GM12864 (cell line): Measurements from ENCODE around the gene ZNF100.
"Not testable (repeated sequence)": the region's sequence is repeated elsewhere in the genome, so short reads cannot be mapped to it uniquely, and the experiment has no call there.

ENCODE experiments used
- DNase-seq: peaks from one replicate; pipeline ENCODE4 v3.0.0-alpha.2; 2011; ENCODE audit warnings: low read depth
- H3K4me3 ChIP-seq: 2 replicates; pipeline ENCODE4 v1.5.1; 2011; ENCODE audit warnings: mild to moderate bottlenecking, low read depth, low read length, control low read depth
- CTCF ChIP-seq: IDR thresholded peaks from 2 replicates; pipeline ENCODE4 v1.5.1; 2011; ENCODE audit warnings: low read depth, mild to moderate bottlenecking, moderate library complexity, low read length, control low read depth, inconsistent platforms; ENCODE audit errors: missing control alignments

Gene ZNF100

GRCh38 chr19:21767065-21767800 lies at the start of gene ZNF100:
Gene ZNF100, minus strand, starts transcription at chr19:21767579. Its CDS starts 150 bp downstream, at chr19:21767429.
- peak; percentile 94 for DNase-seq
- TF ChIP-seq CTCF, result no peak
- peak within 1 kb of the TSS; percentile 97 for H3K4me3 ChIP-seq

- no peak for DNase-seq
- no peak overlapping the region for H3K4me3 ChIP-seq
- TF ChIP-seq CTCF, result no peak
These were observed 45.1 kb upstream of the ZNF100 start for GRCh38 chr19:21812448-21812847.

GRCh38 chr19:21808400-21809000 lies 41.1 kb upstream of the ZNF100 start:
- DNase-seq, H3K4me3 ChIP-seq: not testable (repeated sequence)

GRCh38 chr19:21789466-21790085 lies 22.2 kb upstream of the ZNF100 start:
- DNase-seq, result no peak
- no peak for TF ChIP-seq CTCF
- H3K4me3 ChIP-seq, result no peak overlapping the region

- DNase-seq, result no peak
- no peak overlapping the region for H3K4me3 ChIP-seq
- no peak for TF ChIP-seq CTCF
These were observed 19.6 kb upstream of the ZNF100 start for GRCh38 chr19:21786936-21787335.

- DNase-seq, H3K4me3 ChIP-seq: not testable (repeated sequence)
These were observed 8.4 kb upstream of the ZNF100 start for GRCh38 chr19:21775792-21776191.

GRCh38 chr19:21766705-21767064 lies 694 bp downstream of the ZNF100 start:
- not testable (repeated sequence) for DNase-seq

GRCh38 chr19:21765151-21765550 lies 2.2 kb downstream of the ZNF100 start:
- no peak for TF ChIP-seq CTCF
- no peak overlapping the region for H3K4me3 ChIP-seq
- peak; percentile 15 for DNase-seq

More at GRCh38 chr19:21766705-21767064, 694 bp downstream of the ZNF100 start:
- peak overlapping the region; percentile 97 for H3K4me3 ChIP-seq

GRCh38 chr19:21761547-21761946 lies 5.8 kb downstream of the ZNF100 start:
- H3K4me3 ChIP-seq, result not testable (repeated sequence)

More at GRCh38 chr19:21761547-21761946, 5.8 kb downstream of the ZNF100 start:
- DNase-seq, result not testable (repeated sequence)
